ENCODE data around the gene MCFD2.

The MCFD2 gene

GRCh38 chr2:46886268-46887027 is 29.2 kb downstream of the MCFD2 start:
- Histone ChIP-seq H3K27ac (ENCODE audit: low read depth, low read length) (no peak overlapping the region), H3K9ac (ENCODE audit: low read length) (no peak overlapping the region), H4K20me1 (ENCODE audit: low read depth, low read length) (no peaks in the 10 kb centered on the region), H3K4me2 (ENCODE audit: low read depth, low read length, poor library complexity, severe bottlenecking) (no peak overlapping the region), H3K4me3 (ENCODE audit: insufficient read depth, low read length, poor library complexity, severe bottlenecking) (no peak overlapping the region), H3K9me2 (replicated peaks; ENCODE audit: insufficient read depth, low read length) (no peaks in the 10 kb centered on the region), H3K36me3 (ENCODE audit: low read length) (no peaks in the 10 kb centered on the region), H3K79me2 (ENCODE audit: insufficient read depth, low read length) (no peaks in the 10 kb centered on the region), H3K9me3 (ENCODE audit: insufficient read depth, low read length) (no peaks in the 10 kb centered on the region), H3K27me3 (ENCODE audit: low read length) (no peaks in the 10 kb centered on the region), H2AFZ (ENCODE audit: low read depth, low read length, severe bottlenecking) (no peak overlapping the region), H3F3A (ENCODE audit: insufficient read depth) (no peaks in the 10 kb centered on the region)
- TF ChIP-seq CTCF (IDR thresholded peaks at IDR 0.05; ENCODE audit: insufficient read depth, low read length, poor library complexity, severe bottlenecking) = no peak
- no peak for TF ChIP-seq EZH2phosphoT487 (conservative IDR thresholded peaks at IDR 0.05; ENCODE audit: low read length)

- TF ChIP-seq CTCF (IDR thresholded peaks at IDR 0.05; ENCODE audit: insufficient read depth, low read length, poor library complexity, severe bottlenecking) (no peak), EZH2phosphoT487 (conservative IDR thresholded peaks at IDR 0.05; ENCODE audit: low read length) (no peak)
- no peak overlapping the region for H3K9ac ChIP-seq (ENCODE audit: low read length)
- no peaks in the 10 kb centered on the region for H3F3A ChIP-seq (ENCODE audit: insufficient read depth)
- H3K9me2 ChIP-seq (replicated peaks; ENCODE audit: insufficient read depth, low read length) = no peaks in the 10 kb centered on the region
- no peaks in the 10 kb centered on the region for H4K20me1 ChIP-seq (ENCODE audit: low read depth, low read length)
- no peak overlapping the region for H2AFZ ChIP-seq (ENCODE audit: low read depth, low read length, severe bottlenecking)
- H3K27ac ChIP-seq (ENCODE audit: low read depth, low read length) = no peak overlapping the region
- no peak overlapping the region for H3K4me3 ChIP-seq (ENCODE audit: insufficient read depth, low read length, poor library complexity, severe bottlenecking)
- H3K36me3 ChIP-seq (ENCODE audit: low read length) = no peaks in the 10 kb centered on the region
- no peak overlapping the region for H3K4me2 ChIP-seq (ENCODE audit: low read depth, low read length, poor library complexity, severe bottlenecking)
- no peaks in the 10 kb centered on the region for H3K9me3 ChIP-seq (ENCODE audit: insufficient read depth, low read length)
- no peaks in the 10 kb centered on the region for H3K27me3 ChIP-seq (ENCODE audit: low read length)
- no peaks in the 10 kb centered on the region for H3K79me2 ChIP-seq (ENCODE audit: insufficient read depth, low read length)
Observed at GRCh38 chr2:46885376-46885775, 30.2 kb downstream of the MCFD2 start.

GRCh38 chr2:46879511-46879910 is 36.1 kb downstream of the MCFD2 start:
- Histone ChIP-seq H2AFZ (ENCODE audit: low read depth, low read length, severe bottlenecking) (no peak overlapping the region), H3K4me3 (ENCODE audit: insufficient read depth, low read length, poor library complexity, severe bottlenecking) (no peak overlapping the region), H3K27me3 (ENCODE audit: low read length) (no peaks in the 10 kb centered on the region), H3F3A (ENCODE audit: insufficient read depth) (no peaks in the 10 kb centered on the region), H3K9me2 (replicated peaks; ENCODE audit: insufficient read depth, low read length) (no peaks in the 10 kb centered on the region), H3K27ac (ENCODE audit: low read depth, low read length) (no peak overlapping the region), H3K9ac (ENCODE audit: low read length) (no peak overlapping the region), H4K20me1 (ENCODE audit: low read depth, low read length) (no peaks in the 10 kb centered on the region), H3K9me3 (ENCODE audit: insufficient read depth, low read length) (no peaks in the 10 kb centered on the region), H3K36me3 (ENCODE audit: low read length) (no peaks in the 10 kb centered on the region), H3K4me2 (ENCODE audit: low read depth, low read length, poor library complexity, severe bottlenecking) (no peak overlapping the region), H3K79me2 (ENCODE audit: insufficient read depth, low read length) (no peaks in the 10 kb centered on the region)
- TF ChIP-seq EZH2phosphoT487 (conservative IDR thresholded peaks at IDR 0.05; ENCODE audit: low read length) = no peak
- TF ChIP-seq CTCF (IDR thresholded peaks at IDR 0.05; ENCODE audit: insufficient read depth, low read length, poor library complexity, severe bottlenecking) = no peak
